K562 (cell line): Measurements from ENCODE around the gene LRMDA. TPM values are rescaled to one million over a fixed set of nuclear protein-coding genes. Genes with fewer than 3 reads are reported as not detected.

Source experiments
- ATAC-seq: fragments of 200-7000 bp; cut with Tn5 transposase; 3 replicates; pipeline ENCODE4 v1.9.1; 2020; ENCODE audit warnings: moderate library complexity
- BruUV-seq: library from RNA; stranded (reverse); fragments of 400-500 nt; replicated peaks from 2 replicates; lab custom pipeline; 2021; lab: Mats Ljungman, UMichigan
- CTCF ChIA-PET: fragments of 300-600 bp; formaldehyde crosslinking; extraction: SDS; loops from one replicate; lab custom pipeline; 2021; ENCODE audit warnings: low intra/inter-chr PET ratio; lab: Yijun Ruan, JAX
- POLR2A ChIA-PET: fragments of 300-600, 350-650 bp; sonication (Branson Sonifier 250); formaldehyde crosslinking; extraction: SDS; loops from one replicate; lab custom pipeline; 2021; ENCODE audit warnings: antibody characterized with exemption, inconsistent platforms; lab: Yijun Ruan, JAX
- DNase-seq, 4 experiments: peaks; one replicate each; pipeline versions ENCODE4 v3.0.0 to v3.0.0-alpha.2; 2011 to 2018; ENCODE audit warnings: low spot score in 3 of 4, mixed read lengths in 3 of 4; ENCODE audit errors: extremely low read depth in 1 of 4
- FAIRE-seq: peaks from 2 replicates; lab custom pipeline; 2011; peaks lifted over from hg19 to GRCh38; lab: Jason Lieb, UNC
- H2AFZ ChIP-seq: 2 replicates; pipeline ENCODE4 v1.6.0; 2011; ENCODE audit warnings: low read depth, low read length, control low read depth, inconsistent platforms
- H3K27ac ChIP-seq: fragments of 200-600 bp; 3 replicates; pipeline ENCODE4 v1.8.0; 2011; ENCODE audit warnings: low read depth, mild to moderate bottlenecking, control low read depth, inconsistent platforms, low read length, moderate library complexity, mixed read lengths; ENCODE audit errors: extremely low read depth
- H3K27me3 ChIP-seq, 2 experiments: fragments of 300-600 bp in 1 of 2; 2 replicates in 1 of 2; 3 replicates in 1 of 2; pipeline versions ENCODE4 v1.6.0 to v1.8.0; 2011; ENCODE audit warnings: inconsistent platforms in 2 of 2, low read length in 2 of 2, mild to moderate bottlenecking in 1 of 2, mixed read lengths in 1 of 2, moderate library complexity in 1 of 2; ENCODE audit not compliant: control insufficient read depth in 2 of 2, insufficient read depth in 2 of 2
- H3K36me3 ChIP-seq: fragments of 300-600 bp; 3 replicates; pipeline ENCODE4 v1.8.0; 2011; ENCODE audit warnings: mild to moderate bottlenecking, low read length, inconsistent platforms; ENCODE audit not compliant: control insufficient read depth, insufficient read depth
- H3K4me1 ChIP-seq, 2 experiments: fragments of 200-600 bp in 1 of 2; replicated peaks in 1 of 2; 2 replicates in 1 of 2; 3 replicates in 1 of 2; pipeline versions ENCODE4 v1.5.1 to v1.8.0; 2011; ENCODE audit warnings: inconsistent platforms in 2 of 2, low read length in 2 of 2, mild to moderate bottlenecking in 1 of 2, mixed read lengths in 1 of 2, moderate library complexity in 1 of 2; ENCODE audit not compliant: control insufficient read depth in 2 of 2, insufficient read depth in 2 of 2
- H3K4me2 ChIP-seq: 2 replicates; pipeline ENCODE4 v1.6.1; 2011; ENCODE audit warnings: low read length, control low read depth, inconsistent platforms, mixed read lengths; ENCODE audit not compliant: insufficient read depth
- H3K4me3 ChIP-seq: fragments of 200-600 bp; sonication (generic), shearing (Covaris generic); 2 replicates; pipeline ENCODE4 v1.5.1; 2016; ENCODE audit warnings: control low read depth, inconsistent platforms
- H3K79me2 ChIP-seq: fragments of 200-600 bp; 3 replicates; pipeline ENCODE4 v1.8.0; 2011; ENCODE audit warnings: low read length, inconsistent platforms; ENCODE audit not compliant: control insufficient read depth, insufficient read depth
- H3K9ac ChIP-seq, 2 experiments: 2 replicates each; pipeline versions ENCODE4 v1.6.0 to v1.6.1; 2011; ENCODE audit warnings: low read depth in 2 of 2, low read length in 2 of 2, control low read depth in 1 of 2, inconsistent platforms in 1 of 2, mild to moderate bottlenecking in 1 of 2, mixed read lengths in 1 of 2; ENCODE audit not compliant: insufficient read depth in 1 of 2
- H3K9me1 ChIP-seq: one replicate; pipeline ENCODE4 v1.6.0; 2011; ENCODE audit warnings: inconsistent platforms, mild to moderate bottlenecking, low read length, moderate library complexity; ENCODE audit not compliant: control insufficient read depth, insufficient read depth
- H3K9me3 ChIP-seq: replicated peaks from 2 replicates; pipeline ENCODE4 v1.5.1; 2011; ENCODE audit warnings: low read depth, low read length, inconsistent platforms; ENCODE audit not compliant: control insufficient read depth, insufficient read depth
- H4K20me1 ChIP-seq: replicated peaks from 2 replicates; pipeline ENCODE4 v1.6.1; 2011; ENCODE audit warnings: low read length, inconsistent platforms, mixed read lengths; ENCODE audit not compliant: control insufficient read depth, insufficient read depth
- HMBOX1 ChIP-seq: sonication (generic); IDR thresholded peaks from 2 replicates; pipeline ENCODE4 v1.6.1; 2016
- MEIS2 ChIP-seq: fragments of 450-650 bp; IDR thresholded peaks from 2 replicates; pipeline ENCODE4 v1.6.1; 2014; ENCODE audit warnings: mild to moderate bottlenecking; ENCODE audit not compliant: partially characterized antibody
- STAG1 ChIP-seq: sonication (generic); formaldehyde crosslinking; IDR thresholded peaks from 2 replicates; pipeline ENCODE4 v1.5.0; 2020; ENCODE audit warnings: missing genetic modification reagents, borderline replicate concordance
- WGBS: fragments of 100-300 bp; shearing (Covaris generic); methylation state at CpG from one replicate; pipeline ENCODE4 v1.1.6; 2016; ENCODE audit warnings: low coverage, mixed read lengths; ENCODE audit not compliant: insufficient coverage; ENCODE audit errors: missing lambda C conversion rate; 5-methylcytosine and 5-hydroxymethylcytosine counted together
- in situ Hi-C: fragments of 300-500 bp; cut with MboI; formaldehyde crosslinking; loops from 4 replicates; pipeline ENCODE4 v1.15.0; 2018; ENCODE audit warnings: inconsistent platforms, mixed read lengths
- intact Hi-C: fragments of 100-400 bp; cut with micrococcal nuclease; formaldehyde crosslinking; loops from 2 replicates; pipeline ENCODE4 v1.14.2; 2022
- polyA plus RNA-seq, 8 experiments: library from polyadenylated mRNA; depleted of rRNA in 4 of 8; stranded (reverse) in 5 of 8; unstranded in 3 of 8; fragments of >200 nt; fragmentation: Nextera tagmentation in 2 of 8; fragmentation: Illumina TruSeq in 1 of 8; extraction: Ambion mirVana in 2 of 8; extraction: Trizol in 1 of 8; gene quantifications; 2 replicates each; pipeline versions ENCODE4 v1.2.1 to v1.2.3, GENCODE V29; 2011 to 2014; ENCODE audit warnings: inconsistent platforms in 1 of 8, missing spikeins in 1 of 8
- total RNA-seq, 7 experiments: library from RNA; depleted of rRNA in 6 of 7; stranded (reverse); fragments of >200 nt in 6 of 7; fragmentation: Illumina TruSeq in 2 of 7; extraction: Trizol in 2 of 7; gene quantifications; 2 replicates each; pipeline versions ENCODE4 v1.2.1 to v1.2.3, GENCODE V29; 2011 to 2021; ENCODE audit warnings: low replicate concordance in 1 of 7

The LRMDA gene
- total and polyA plus RNA-seq, 9 of the 15 experiments (the other 6 are each of a cell fraction or from before 2014, with no cell fraction given) = 0.25 TPM; not detected in 8

GRCh38 chr10:75708060-75708459 lies 276.6 kb downstream of the LRMDA start:
- H2AFZ ChIP-seq = no peak overlapping the region
- peaks cover 2 to 10% of the 10 kb centered on the region in 2 experiments; a peak in 3 of 5 replicates for H3K27me3 ChIP-seq
- H3K9me1 ChIP-seq = no peaks in the 10 kb centered on the region
- no peak overlapping the region for H3K27ac ChIP-seq
- intact Hi-C loops (no loop called here), in situ Hi-C loops (no loop called here)
- WGBS = under 1% methylated on average over 9 of the region's 9 CpGs
- no peaks in the 10 kb centered on the region for H3K79me2 ChIP-seq
- H3K9me3 ChIP-seq = no peaks in the 10 kb centered on the region
- H3K4me2 ChIP-seq = no peak overlapping the region
- no peak for FAIRE-seq
- BruUV-seq = no TSS peak
- no peaks in the 10 kb centered on the region for H3K4me1 ChIP-seq
- H3K36me3 ChIP-seq = no peaks in the 10 kb centered on the region
- ATAC-seq = no peak
- no peaks in the 10 kb centered on the region for H4K20me1 ChIP-seq
- ChIA-PET POLR2A (interaction anchor here (0.7 to 0.9 kb wide), 2 partner anchors 10 to 76 kb away, joined by 3 read pairs; no protein-coding TSS in a partner anchor), CTCF (no interaction called here)
- no peak overlapping the region for H3K9ac ChIP-seq
- H3K4me3 ChIP-seq = no peak overlapping the region
- no peak for DNase-seq
- TF ChIP-seq MEIS2 = peak; percentile 46
- TF ChIP-seq STAG1 (CRISPR knock-in tag) = no peak
- TF ChIP-seq, all 486 proteins: peak for 1

- no peak for ATAC-seq
- 4% methylated on average over 4 of the region's 4 CpGs for whole genome bisulfite sequencing
These were observed 277.8 kb downstream of the LRMDA start for GRCh38 chr10:75709245-75709644.

More at GRCh38 chr10:75709245-75709644, 277.8 kb downstream of the LRMDA start:
- Histone ChIP-seq H4K20me1 (no peaks in the 10 kb centered on the region), H3K36me3 (no peaks in the 10 kb centered on the region), H3K27ac (no peak overlapping the region), H2AFZ (no peak overlapping the region), H3K4me1 (no peaks in the 10 kb centered on the region), H3K79me2 (no peaks in the 10 kb centered on the region), H3K9me3 (no peaks in the 10 kb centered on the region), H3K9me1 (no peaks in the 10 kb centered on the region), H3K9ac (no peak overlapping the region), H3K4me2 (no peak overlapping the region), H3K4me3 (no peak overlapping the region), H3K27me3 (peaks cover 0 to 10% of the 10 kb centered on the region in 2 experiments; a peak in 2 of 5 replicates)
- TF ChIP-seq HMBOX1 = no peak
- BruUV-seq = no TSS peak
- ChIA-PET POLR2A (no interaction called here), CTCF (no interaction called here)
- DNase-seq (no peak), FAIRE-seq (peak; percentile 42)
- in situ Hi-C loops (no loop called here), intact Hi-C loops (no loop called here)
